Osteoblast (primary cell): Measurements from ENCODE around the gene IL6R. TPM values are rescaled to one million over a fixed set of nuclear protein-coding genes. Genes with fewer than 3 reads are reported as not detected.
A peak's percentile ranks its signal among the peaks of the same experiment; 100 is the strongest.

ENCODE experiments used
- DNase-seq: peaks from one replicate; pipeline ENCODE4 v3.0.0; 2011; ENCODE audit warnings: low spot score, mixed read lengths; ENCODE audit not compliant: insufficient read length; ENCODE audit errors: missing footprints
- H2AFZ ChIP-seq: 2 replicates; pipeline ENCODE4 v1.6.0; 2011; ENCODE audit warnings: mild to moderate bottlenecking, low read length
- H3K27ac ChIP-seq: 2 replicates; pipeline ENCODE4 v1.5.1; 2011; ENCODE audit warnings: mild to moderate bottlenecking, low read depth, low read length, moderate library complexity
- H3K27me3 ChIP-seq: 2 replicates; pipeline ENCODE4 v1.6.0; 2012; ENCODE audit warnings: mild to moderate bottlenecking, control low read depth, inconsistent platforms, low read length, moderate library complexity; ENCODE audit not compliant: insufficient read depth
- H3K36me3 ChIP-seq: 2 replicates; pipeline ENCODE4 v1.5.1; 2011; ENCODE audit warnings: mild to moderate bottlenecking, low read length, control low read depth, moderate library complexity; ENCODE audit not compliant: insufficient read depth
- H3K4me1 ChIP-seq: 2 replicates; pipeline ENCODE4 v1.5.1; 2011; ENCODE audit warnings: mild to moderate bottlenecking, low read length, control low read depth, moderate library complexity; ENCODE audit not compliant: insufficient read depth
- H3K4me2 ChIP-seq: 2 replicates; pipeline ENCODE4 v1.6.0; 2011; ENCODE audit warnings: mild to moderate bottlenecking, low read length; ENCODE audit not compliant: insufficient read depth
- H3K4me3 ChIP-seq: fragments of 200-600 bp; sonication (generic); 3 replicates; pipeline ENCODE4 v1.5.1; 2012; ENCODE audit warnings: mild to moderate bottlenecking, low read length, inconsistent platforms; ENCODE audit not compliant: insufficient read depth
- H3K79me2 ChIP-seq: 2 replicates; pipeline ENCODE4 v1.6.0; 2012; ENCODE audit warnings: mild to moderate bottlenecking, low read length, control low read depth, inconsistent platforms; ENCODE audit not compliant: insufficient read depth
- H3K9me3 ChIP-seq: 2 replicates; pipeline ENCODE4 v1.5.1; 2011; ENCODE audit warnings: low read depth, low read length, control low read depth
- H4K20me1 ChIP-seq: 2 replicates; pipeline ENCODE4 v1.6.0; 2012; ENCODE audit warnings: mild to moderate bottlenecking, low read length, control low read depth; ENCODE audit not compliant: insufficient read depth
- CTCF ChIP-seq: IDR thresholded peaks from 2 replicates; pipeline ENCODE4 v1.5.1; 2011; ENCODE audit warnings: mild to moderate bottlenecking, low read depth, low read length, moderate library complexity; ENCODE audit errors: extremely low read depth
- total RNA-seq: library from RNA; depleted of rRNA; stranded (reverse); fragments of >200 nt; gene quantifications from 2 replicates; pipeline ENCODE4 v1.2.3, GENCODE V29; 2012

Gene IL6R
- total RNA-seq, 1 donor: 8.0 TPM

- no peaks in the 10 kb centered on the region for H4K20me1 ChIP-seq
- no peak for TF ChIP-seq CTCF
- H3K27ac ChIP-seq: no peak overlapping the region
- peaks cover 27% of the 10 kb centered on the region for H3K4me1 ChIP-seq
- no peak overlapping the region for H3K4me2 ChIP-seq
- no peak for DNase-seq
- H3K4me3 ChIP-seq: no peak overlapping the region
- H3K9me3 ChIP-seq: no peaks in the 10 kb centered on the region
- H2AFZ ChIP-seq: no peak overlapping the region
- no peaks in the 10 kb centered on the region for H3K27me3 ChIP-seq
- no peaks in the 10 kb centered on the region for H3K36me3 ChIP-seq
- peaks cover 9% of the 10 kb centered on the region for H3K79me2 ChIP-seq
These were observed 11.6 kb downstream of the IL6R start for GRCh38 chr1:154416471-154417337.

- Histone ChIP-seq H3K4me3 (no peak overlapping the region), H3K9me3 (no peaks in the 10 kb centered on the region), H3K27me3 (no peaks in the 10 kb centered on the region), H3K79me2 (peaks cover 9% of the 10 kb centered on the region), H4K20me1 (no peaks in the 10 kb centered on the region), H3K27ac (no peak overlapping the region), H3K36me3 (no peaks in the 10 kb centered on the region), H3K4me1 (peaks cover 28% of the 10 kb centered on the region), H3K4me2 (no peak overlapping the region), H2AFZ (no peak overlapping the region)
- TF ChIP-seq CTCF: no peak
- DNase-seq: no peak
These were observed 12.1 kb downstream of the IL6R start for GRCh38 chr1:154417338-154417608.

GRCh38 chr1:154418062-154418921, 13.1 kb downstream of the IL6R start:
- H3K27ac ChIP-seq: peak overlapping the region; percentile 99
- no peak for DNase-seq

More at GRCh38 chr1:154418062-154418921, 13.1 kb downstream of the IL6R start:
- peaks cover 7% of the 10 kb centered on the region for H3K79me2 ChIP-seq
- no peak overlapping the region for H3K4me2 ChIP-seq
- H3K4me3 ChIP-seq: no peak overlapping the region
- H4K20me1 ChIP-seq: no peaks in the 10 kb centered on the region
- H3K4me1 ChIP-seq: peaks cover 39% of the 10 kb centered on the region
- no peaks in the 10 kb centered on the region for H3K27me3 ChIP-seq
- H2AFZ ChIP-seq: no peak overlapping the region
- H3K36me3 ChIP-seq: no peaks in the 10 kb centered on the region
- H3K9me3 ChIP-seq: no peaks in the 10 kb centered on the region
- TF ChIP-seq CTCF: no peak
